CD4-positive, alpha-beta memory T cell (primary cell): ENCODE data around the gene STX8. TPM values are rescaled to one million over a fixed set of nuclear protein-coding genes. Genes with fewer than 3 reads are reported as not detected.

ENCODE experiments used
- CTCF ChIA-PET: fragments of 350-600 bp; sonication (Branson Sonifier 250); formaldehyde crosslinking; loops from one replicate; lab custom pipeline; 2021; ENCODE audit warnings: inconsistent platforms; ENCODE audit not compliant: partially characterized antibody; lab: Charles Lee
- POLR2A ChIA-PET: fragments of 350-600 bp; sonication (Branson Sonifier 250); formaldehyde crosslinking; loops from one replicate; lab custom pipeline; 2021; ENCODE audit not compliant: partially characterized antibody; lab: Charles Lee
- DNase-seq, 5 donors: peaks; one replicate each; pipeline versions ENCODE4 v3.0.0 to v3.0.0-alpha.2; 2020 to 2022; ENCODE audit warnings: mixed read lengths in 1 of 5
- H3K27ac ChIP-seq: one replicate; pipeline ENCODE4 v1.7.0; 2013; ENCODE audit warnings: low read depth, low read length
- H3K27me3 ChIP-seq: 2 replicates; pipeline ENCODE4 v1.7.0; 2013; ENCODE audit warnings: mild to moderate bottlenecking, low read length, moderate library complexity; ENCODE audit not compliant: insufficient read depth
- H3K36me3 ChIP-seq: 2 replicates; pipeline ENCODE4 v1.7.0; 2013; ENCODE audit warnings: mild to moderate bottlenecking, low read length, moderate library complexity; ENCODE audit not compliant: insufficient read depth
- H3K4me1 ChIP-seq: 2 replicates; pipeline ENCODE4 v1.7.0; 2013; ENCODE audit warnings: mild to moderate bottlenecking, low read length, moderate library complexity; ENCODE audit not compliant: insufficient read depth
- H3K4me3 ChIP-seq, 2 donors: one replicate each; pipeline ENCODE4 v1.7.0; 2013; ENCODE audit warnings: low read length in 2 of 2, mild to moderate bottlenecking in 1 of 2
- H3K9me3 ChIP-seq, 2 donors: one replicate each; pipeline ENCODE4 v1.7.0; 2013; ENCODE audit warnings: low read length in 2 of 2, control low read depth in 1 of 2; ENCODE audit not compliant: control insufficient read depth in 1 of 2
- H3K27ac Mint-ChIP-seq, 7 donors: one replicate each; pipeline ENCODE4 v1.8.0; 2020 to 2021; ENCODE audit warnings: mixed read lengths in 7 of 7, mild to moderate bottlenecking in 6 of 7, inconsistent platforms in 3 of 7, moderate library complexity in 3 of 7
- H3K27me3 Mint-ChIP-seq, 2 donors: one replicate each; pipeline ENCODE4 v1.8.0; 2020 to 2021; ENCODE audit warnings: mixed read lengths in 2 of 2
- H3K36me3 Mint-ChIP-seq, 2 donors: one replicate each; pipeline ENCODE4 v1.8.0; 2020 to 2021; ENCODE audit warnings: mixed read lengths in 2 of 2, inconsistent platforms in 1 of 2, mild to moderate bottlenecking in 1 of 2
- H3K4me1 Mint-ChIP-seq, 4 donors: one replicate each; pipeline ENCODE4 v1.8.0; 2020 to 2021; ENCODE audit warnings: mixed read lengths in 4 of 4, mild to moderate bottlenecking in 1 of 4
- H3K4me3 Mint-ChIP-seq, 8 donors: one replicate each; pipeline ENCODE4 v1.8.0; 2020 to 2021; ENCODE audit warnings: mixed read lengths in 8 of 8, mild to moderate bottlenecking in 7 of 8, moderate library complexity in 6 of 8, inconsistent platforms in 3 of 8
- H3K9me3 Mint-ChIP-seq, 8 donors: one replicate each; pipeline ENCODE4 v1.8.0; 2020 to 2021; ENCODE audit warnings: mixed read lengths in 8 of 8, mild to moderate bottlenecking in 5 of 8, inconsistent platforms in 3 of 8, moderate library complexity in 1 of 8
- intact Hi-C: fragments of 100-400 bp; cut with micrococcal nuclease; formaldehyde crosslinking; loops from one replicate; pipeline ENCODE4 v1.15.1; 2023
- polyA plus RNA-seq, 2 donors: library from polyadenylated mRNA; unstranded; fragments of 300-500 nt; fragmentation: Illumina TruSeq; gene quantifications; one replicate each; pipeline ENCODE4 v1.2.3, GENCODE V29; 2021
- total RNA-seq, 2 experiments: library from RNA; stranded (reverse); gene quantifications; one replicate each; pipeline ENCODE4 v1.2.3, GENCODE V29; 2021

Gene STX8
- total and polyA plus RNA-seq, 4 experiments from 2014 or later = 54.2 to 206 (median 108) TPM

GRCh38 chr17:9200699-9201359 is 374.8 kb downstream of the STX8 start:
- Histone ChIP-seq H3K27ac (no peak overlapping the region), H3K4me1 (no peaks in the 10 kb centered on the region), H3K4me3 (no peak overlapping the region), H3K36me3 (no peaks in the 10 kb centered on the region), H3K9me3 (no peaks in the 10 kb centered on the region), H3K27me3 (no peaks in the 10 kb centered on the region)
- intact Hi-C loops = no loop called here
- H3K4me3 Mint-ChIP-seq = no peak overlapping the region
- no peak for DNase-seq
- H3K9me3 Mint-ChIP-seq = peaks cover 0 to 3% (median 0%) of the 10 kb centered on the region in 8 donors
- CTCF ChIA-PET = interaction anchor here (1.1 to 1.5 kb wide), 2 partner anchors 8 to 91 kb away, joined by 3 to 4 read pairs; no protein-coding TSS in a partner anchor
- peaks cover 0 to 11% of the 10 kb centered on the region in 2 donors for H3K27me3 Mint-ChIP-seq
- H3K36me3 Mint-ChIP-seq = no peaks in the 10 kb centered on the region
- peaks cover 0 to 4% (median 0%) of the 10 kb centered on the region in 4 donors for H3K4me1 Mint-ChIP-seq
- POLR2A ChIA-PET = no interaction called here
- no peak overlapping the region for H3K27ac Mint-ChIP-seq

Other genes starting within 250 kb of the STX8 start
- gene CFAP52, start 822 bp upstream of the STX8 start, total RNA-seq = not detected
- gene CFAP52, start 822 bp upstream of the STX8 start, polyA plus RNA-seq = not detected
- gene USP43, start 69.7 kb upstream of the STX8 start, total RNA-seq = under 1 TPM; 0.17 to 0.22 TPM
- not detected for gene USP43, start 69.7 kb upstream of the STX8 start, polyA plus RNA-seq
- gene DHRS7C, start 215.8 kb upstream of the STX8 start, total RNA-seq = not detected
- gene DHRS7C, start 215.8 kb upstream of the STX8 start, polyA plus RNA-seq = not detected
- not detected for gene GSG1L2, start 246.3 kb upstream of the STX8 start, total RNA-seq
- gene GSG1L2, start 246.3 kb upstream of the STX8 start, polyA plus RNA-seq = not detected